Trophoblast cell (in vitro differentiated cells and primary cell): Measurements from ENCODE around the gene MYT1.

Experiments
- DNase-seq, 2 donors: peaks; one replicate each; pipeline ENCODE4 v3.0.0-alpha.2; 2016
- H2AFZ ChIP-seq: 2 replicates; pipeline ENCODE4 v1.6.1; 2013; ENCODE audit warnings: low read length, moderate library complexity, mild to moderate bottlenecking; ENCODE audit not compliant: insufficient read depth, poor library complexity
- H2AK5ac ChIP-seq: 2 replicates; pipeline ENCODE4 v1.6.1; 2013; ENCODE audit warnings: mild to moderate bottlenecking, low read length
- H2BK120ac ChIP-seq: 2 replicates; pipeline ENCODE4 v1.6.1; 2013; ENCODE audit warnings: low read length, mild to moderate bottlenecking, moderate library complexity; ENCODE audit not compliant: insufficient read depth, poor library complexity
- H2BK12ac ChIP-seq: 2 replicates; pipeline ENCODE4 v1.6.1; 2013; ENCODE audit warnings: mild to moderate bottlenecking, low read length, moderate library complexity
- H2BK5ac ChIP-seq: 2 replicates; pipeline ENCODE4 v1.6.1; 2013; ENCODE audit warnings: low read length, low read depth, moderate library complexity, mild to moderate bottlenecking; ENCODE audit not compliant: poor library complexity
- H3K14ac ChIP-seq: 2 replicates; pipeline ENCODE4 v1.6.1; 2013; ENCODE audit warnings: mild to moderate bottlenecking, low read length
- H3K18ac ChIP-seq: 2 replicates; pipeline ENCODE4 v1.6.1; 2013; ENCODE audit warnings: mild to moderate bottlenecking, low read length
- H3K23ac ChIP-seq: 2 replicates; pipeline ENCODE4 v1.6.1; 2013; ENCODE audit warnings: low read length
- H3K27ac ChIP-seq: 2 replicates; pipeline ENCODE4 v1.5.1; 2013; ENCODE audit warnings: low read depth, mild to moderate bottlenecking, inconsistent platforms, low read length, moderate library complexity
- H3K27me3 ChIP-seq: 2 replicates; pipeline ENCODE4 v1.6.1; 2013; ENCODE audit warnings: inconsistent platforms, mild to moderate bottlenecking, low read length, moderate library complexity; ENCODE audit not compliant: insufficient read depth
- H3K36me3 ChIP-seq, 2 experiments: 1 replicate in 1 of 2; 2 replicates in 1 of 2; pipeline ENCODE4 v1.6.1; 2013; ENCODE audit warnings: low read length in 2 of 2, mild to moderate bottlenecking in 2 of 2, moderate library complexity in 1 of 2; ENCODE audit not compliant: insufficient read depth in 2 of 2, control insufficient read depth in 1 of 2
- H3K4ac ChIP-seq: 2 replicates; pipeline ENCODE4 v1.6.1; 2013; ENCODE audit warnings: low read depth, mild to moderate bottlenecking, low read length, moderate library complexity
- H3K4me1 ChIP-seq, 2 experiments: 1 replicate in 1 of 2; 2 replicates in 1 of 2; pipeline ENCODE4 v1.6.1; 2013; ENCODE audit warnings: low read length in 2 of 2, mild to moderate bottlenecking in 2 of 2, moderate library complexity in 1 of 2; ENCODE audit not compliant: insufficient read depth in 2 of 2, control insufficient read depth in 1 of 2
- H3K4me2 ChIP-seq: 2 replicates; pipeline ENCODE4 v1.6.1; 2013; ENCODE audit warnings: inconsistent platforms, mild to moderate bottlenecking, low read length, moderate library complexity
- H3K4me3 ChIP-seq: 2 replicates; pipeline ENCODE4 v1.5.1; 2013; ENCODE audit warnings: mild to moderate bottlenecking, low read depth, low read length, inconsistent platforms
- H3K79me1 ChIP-seq: one replicate; pipeline ENCODE4 v1.6.1; 2013; ENCODE audit warnings: low read length
- H3K79me2 ChIP-seq: 2 replicates; pipeline ENCODE4 v1.6.1; 2013; ENCODE audit warnings: low read length, mild to moderate bottlenecking; ENCODE audit not compliant: control insufficient read depth, insufficient read depth, poor library complexity
- H3K9ac ChIP-seq: 2 replicates; pipeline ENCODE4 v1.6.1; 2013; ENCODE audit warnings: mild to moderate bottlenecking, low read length
- H3K9me3 ChIP-seq: 2 replicates; pipeline ENCODE4 v1.6.1; 2013; ENCODE audit warnings: low read depth, mild to moderate bottlenecking, control low read depth, inconsistent platforms, low read length; ENCODE audit not compliant: insufficient read depth
- H4K12ac ChIP-seq: 2 replicates; pipeline ENCODE4 v1.6.1; 2013; ENCODE audit warnings: low read depth, mild to moderate bottlenecking, low read length, moderate library complexity
- H4K8ac ChIP-seq: 2 replicates; pipeline ENCODE4 v1.6.1; 2013; ENCODE audit warnings: low read depth, mild to moderate bottlenecking, low read length, moderate library complexity
- H4K91ac ChIP-seq: one replicate; pipeline ENCODE4 v1.6.1; 2013; ENCODE audit warnings: low read depth, mild to moderate bottlenecking, low read length, moderate library complexity
- WGBS: extraction: QIAGEN DNeasy Blood & Tissue Kit; methylation state at CpG from one replicate; pipeline ENCODE4 v1.1.7; 2013; ENCODE audit warnings: missing lambda C conversion rate; ENCODE audit not compliant: insufficient read length, insufficient coverage; ENCODE audit errors: extremely low coverage; 5-methylcytosine and 5-hydroxymethylcytosine counted together

The MYT1 gene

DNA sequence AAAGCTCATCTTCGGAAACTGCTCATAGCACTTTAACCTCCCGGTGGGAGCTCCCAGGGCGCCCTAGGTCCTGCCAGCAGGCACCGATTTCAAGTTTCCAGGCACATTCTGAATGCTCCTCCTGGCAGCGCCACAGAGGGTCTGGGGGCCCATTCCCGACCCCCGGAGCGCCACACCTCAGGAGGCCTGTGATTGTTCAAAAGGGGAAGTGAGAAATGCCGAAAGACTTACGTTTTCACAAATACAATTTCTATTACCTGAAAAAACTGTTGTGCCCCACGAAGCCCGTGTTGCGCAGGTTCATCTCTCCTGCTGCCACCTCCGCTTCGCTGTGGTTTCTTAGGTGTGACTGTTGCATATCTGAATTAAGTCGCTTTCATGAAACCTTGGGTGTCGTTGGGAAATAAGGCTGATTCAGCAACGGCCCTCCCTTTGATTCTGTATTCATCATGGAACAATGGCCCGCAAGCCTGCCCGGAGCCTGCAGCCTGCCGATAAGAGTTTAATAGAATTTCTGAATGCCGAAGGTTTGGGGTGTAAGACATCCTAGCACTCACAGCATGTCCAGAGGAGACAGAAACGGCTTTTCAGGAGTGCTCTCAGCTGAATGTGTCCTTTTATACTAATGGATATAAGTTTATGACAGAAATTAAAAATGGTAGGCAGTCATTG lies 1.9 kb upstream of the MYT1 start:
- Histone ChIP-seq H2BK120ac (no peak overlapping the region), H3K9me3 (no peaks in the 10 kb centered on the region), H3K4me3 (no peak overlapping the region), H3K4ac (no peak overlapping the region), H3K27ac (no peak overlapping the region), H3K79me1 (no peaks in the 10 kb centered on the region), H3K14ac (no peak overlapping the region), H2AFZ (no peak overlapping the region), H3K9ac (no peak overlapping the region), H2BK12ac (no peak overlapping the region), H4K12ac (no peak overlapping the region), H4K8ac (no peak overlapping the region), H3K23ac (no peak overlapping the region), H2BK5ac (no peak overlapping the region), H2AK5ac (no peak overlapping the region), H3K4me1 (peaks cover 0 to 2% of the 10 kb centered on the region in 2 experiments), H3K36me3 (no peaks in the 10 kb centered on the region), H3K79me2 (no peaks in the 10 kb centered on the region), H4K91ac (no peak overlapping the region), H3K18ac (no peak overlapping the region), H3K27me3 (peaks cover 13% of the 10 kb centered on the region), H3K4me2 (no peak overlapping the region)
- DNase-seq: no peak
- WGBS: no CpG with 5 or more reads among the region's 23 CpGs

DNA sequence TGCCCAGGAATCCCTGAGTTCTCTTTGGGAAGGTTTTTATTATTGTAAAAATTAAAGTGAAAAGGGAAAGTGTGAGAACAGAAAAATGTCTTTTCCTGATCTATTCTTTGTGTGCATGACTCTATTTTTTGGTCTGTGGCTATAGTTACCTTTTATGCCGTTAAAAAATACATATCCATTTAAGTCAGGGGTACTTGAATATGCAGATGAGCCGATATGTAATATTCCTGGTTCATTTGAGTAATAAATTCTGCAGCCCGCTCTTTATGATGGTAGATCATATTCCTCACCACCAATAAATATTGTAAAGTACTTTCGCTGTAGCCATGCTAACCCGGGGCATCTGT lies 503 bp upstream of the MYT1 start:
- Histone ChIP-seq H3K9me3 (no peaks in the 10 kb centered on the region), H4K12ac (no peak overlapping the region), H3K23ac (no peak overlapping the region), H2AFZ (no peak overlapping the region), H2BK5ac (no peak overlapping the region), H3K4me3 (no peak overlapping the region), H4K8ac (no peak overlapping the region), H2AK5ac (no peak overlapping the region), H3K27ac (no peak overlapping the region), H3K18ac (no peak overlapping the region), H3K9ac (no peak overlapping the region), H3K14ac (no peak overlapping the region), H3K4me1 (peaks cover 0 to 2% of the 10 kb centered on the region in 2 experiments), H3K79me1 (no peaks in the 10 kb centered on the region), H4K91ac (no peak overlapping the region), H3K79me2 (no peaks in the 10 kb centered on the region), H3K4ac (no peak overlapping the region), H3K4me2 (no peak overlapping the region), H2BK12ac (no peak overlapping the region), H2BK120ac (no peak overlapping the region), H3K27me3 (peaks cover 13% of the 10 kb centered on the region), H3K36me3 (no peaks in the 10 kb centered on the region)
- DNase-seq: no peak
- no CpG with 5 or more reads among the region's 5 CpGs for WGBS

GRCh38 chr20:64165866-64166600 lies 1.8 kb downstream of the MYT1 start:
- H3K36me3 ChIP-seq: no peaks in the 10 kb centered on the region
- H3K4me3 ChIP-seq: no peak overlapping the region
- no peak overlapping the region for H4K8ac ChIP-seq
- no peak overlapping the region for H3K4ac ChIP-seq
- H2AFZ ChIP-seq: no peak overlapping the region
- no peak overlapping the region for H2AK5ac ChIP-seq
- no peak overlapping the region for H2BK5ac ChIP-seq
- H3K4me1 ChIP-seq: peaks cover 0 to 2% of the 10 kb centered on the region in 2 experiments
- no peak overlapping the region for H4K91ac ChIP-seq
- no peaks in the 10 kb centered on the region for H3K79me2 ChIP-seq
- H4K12ac ChIP-seq: no peak overlapping the region
- no peak overlapping the region for H2BK120ac ChIP-seq
- no peak for DNase-seq
- H3K14ac ChIP-seq: no peak overlapping the region
- no peak overlapping the region for H3K23ac ChIP-seq
- no peak overlapping the region for H3K18ac ChIP-seq
- H3K27ac ChIP-seq: no peak overlapping the region
- H2BK12ac ChIP-seq: no peak overlapping the region
- peaks cover 11% of the 10 kb centered on the region for H3K27me3 ChIP-seq
- H3K4me2 ChIP-seq: no peak overlapping the region
- H3K79me1 ChIP-seq: no peaks in the 10 kb centered on the region
- H3K9me3 ChIP-seq: no peaks in the 10 kb centered on the region
- no CpG with 5 or more reads among the region's 14 CpGs for WGBS
- no peak overlapping the region for H3K9ac ChIP-seq

GRCh38 chr20:64166721-64167615 lies 2.7 kb downstream of the MYT1 start:
- no peaks in the 10 kb centered on the region for H3K79me1 ChIP-seq
- no peak overlapping the region for H2BK120ac ChIP-seq
- peaks cover 8% of the 10 kb centered on the region for H3K27me3 ChIP-seq
- no peaks in the 10 kb centered on the region for H3K9me3 ChIP-seq
- no peak overlapping the region for H3K18ac ChIP-seq
- no peak overlapping the region for H3K9ac ChIP-seq
- DNase-seq: no peak
- WGBS: no CpG with 5 or more reads among the region's 18 CpGs
- no peak overlapping the region for H3K4ac ChIP-seq
- no peaks in the 10 kb centered on the region for H3K36me3 ChIP-seq
- H3K79me2 ChIP-seq: no peaks in the 10 kb centered on the region
- H3K4me2 ChIP-seq: no peak overlapping the region
- H4K8ac ChIP-seq: no peak overlapping the region
- H3K23ac ChIP-seq: no peak overlapping the region
- no peak overlapping the region for H2AFZ ChIP-seq
- H3K14ac ChIP-seq: no peak overlapping the region
- H4K12ac ChIP-seq: no peak overlapping the region
- H3K27ac ChIP-seq: no peak overlapping the region
- no peak overlapping the region for H2BK12ac ChIP-seq
- no peak overlapping the region for H2AK5ac ChIP-seq
- H3K4me3 ChIP-seq: no peak overlapping the region
- H3K4me1 ChIP-seq: peaks cover 0 to 2% of the 10 kb centered on the region in 2 experiments
- H2BK5ac ChIP-seq: no peak overlapping the region
- no peak overlapping the region for H4K91ac ChIP-seq
